MCF 10A (cell line): ENCODE results near the gene PCSK6. TPM values are rescaled to one million over a fixed set of nuclear protein-coding genes. Genes with fewer than 3 reads are reported as not detected.

ENCODE experiments used
- BruUV-seq: library from RNA; stranded (reverse); fragments of 400-500 nt; replicated peaks from 2 replicates; lab custom pipeline; 2021; lab: Mats Ljungman, UMichigan
- CTCF ChIA-PET: fragments of 300-600 bp; sonication (Branson Sonifier 250); formaldehyde crosslinking; extraction: SDS; loops from one replicate; lab custom pipeline; 2021; ENCODE audit warnings: antibody characterized with exemption, inconsistent platforms; lab: Yijun Ruan, JAX
- POLR2A ChIA-PET: fragments of 300-600, 350-650 bp; sonication (Branson Sonifier 250); formaldehyde crosslinking; extraction: SDS; loops from one replicate; lab custom pipeline; 2020; ENCODE audit warnings: antibody characterized with exemption, inconsistent platforms; lab: Yijun Ruan, JAX
- DNase-seq: peaks from one replicate; pipeline ENCODE4 v3.0.0-alpha.2; 2018; ENCODE audit not compliant: unreplicated experiment
- H3K27ac Mint-ChIP-seq: one replicate; pipeline ENCODE4 v1.8.0; 2022; ENCODE audit warnings: mild to moderate bottlenecking, low read depth, mixed read lengths; ENCODE audit not compliant: unreplicated experiment
- H3K27me3 Mint-ChIP-seq: one replicate; pipeline ENCODE4 v1.8.0; 2022; ENCODE audit warnings: mixed read lengths; ENCODE audit not compliant: insufficient read depth, unreplicated experiment
- H3K36me3 Mint-ChIP-seq: one replicate; pipeline ENCODE4 v1.8.0; 2022; ENCODE audit warnings: mild to moderate bottlenecking, moderate library complexity, mixed read lengths; ENCODE audit not compliant: insufficient read depth, unreplicated experiment
- H3K4me1 Mint-ChIP-seq: one replicate; pipeline ENCODE4 v1.8.0; 2022; ENCODE audit warnings: mixed read lengths; ENCODE audit not compliant: insufficient read depth, unreplicated experiment
- H3K4me3 Mint-ChIP-seq: one replicate; pipeline ENCODE4 v1.8.0; 2022; ENCODE audit warnings: mild to moderate bottlenecking, moderate library complexity, mixed read lengths; ENCODE audit not compliant: unreplicated experiment
- H3K9me3 Mint-ChIP-seq: one replicate; pipeline ENCODE4 v1.8.0; 2022; ENCODE audit warnings: mixed read lengths; ENCODE audit not compliant: unreplicated experiment
- CTCF ChIP-seq: fragments of 200-600 bp; IDR thresholded peaks from one replicate; pipeline ENCODE4 v1.8.0; 2022; ENCODE audit warnings: antibody characterized with exemption, mild to moderate bottlenecking; ENCODE audit not compliant: unreplicated experiment
- intact Hi-C: fragments of 100-400 bp; cut with micrococcal nuclease; formaldehyde crosslinking; loops from 2 replicates; pipeline ENCODE4 v1.14.1; 2022
- total RNA-seq: library from RNA; stranded (reverse); gene quantifications from 2 replicates; pipeline ENCODE4 v1.2.3, GENCODE V29; 2022

Gene PCSK6
- total RNA-seq, 1 experiment from 2014 or later, result 30.8 TPM

DNA sequence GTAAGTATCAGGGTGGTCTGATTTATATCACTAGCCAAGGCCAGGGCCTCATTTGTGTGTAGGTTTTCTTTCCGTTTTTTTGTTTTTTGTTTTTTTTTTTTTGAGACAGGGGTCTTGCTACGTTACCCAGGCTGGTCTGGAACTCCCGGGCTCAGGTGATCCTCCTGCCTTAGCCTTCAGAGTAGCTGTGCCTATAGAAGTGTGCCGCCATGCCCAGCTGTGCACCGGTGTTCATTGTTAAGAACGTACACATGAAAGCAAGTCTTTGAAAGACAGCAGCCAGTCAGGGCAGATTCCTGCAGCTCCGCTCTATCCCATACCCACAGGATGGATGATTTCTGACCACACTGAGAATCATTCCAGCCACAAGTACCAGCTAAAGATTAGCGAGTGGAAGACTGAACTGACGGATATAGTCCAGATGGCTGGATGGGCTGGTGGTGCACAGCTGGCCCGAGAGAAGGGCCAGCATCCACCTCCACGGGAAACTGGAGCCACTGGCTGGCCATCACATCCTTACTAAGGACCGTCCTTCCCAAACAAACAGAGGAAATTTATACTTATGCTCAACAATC lies 95.4 kb downstream of the PCSK6 start:
- no peaks in the 10 kb centered on the region for H3K4me1 Mint-ChIP-seq
- no peak overlapping the region for H3K27ac Mint-ChIP-seq
- TF ChIP-seq CTCF, result no peak
- no peaks in the 10 kb centered on the region for H3K9me3 Mint-ChIP-seq
- no peak overlapping the region for H3K4me3 Mint-ChIP-seq
- ChIA-PET CTCF (no interaction called here), POLR2A (interaction anchor here (0.7 kb wide), 1 partner anchor 21 kb away, joined by 3 read pairs; no protein-coding TSS in a partner anchor)
- no peak for DNase-seq
- intact Hi-C loops, result no loop called here
- H3K27me3 Mint-ChIP-seq, result no peaks in the 10 kb centered on the region
- peaks cover 13% of the 10 kb centered on the region for H3K36me3 Mint-ChIP-seq
- BruUV-seq, result no TSS peak

DNA sequence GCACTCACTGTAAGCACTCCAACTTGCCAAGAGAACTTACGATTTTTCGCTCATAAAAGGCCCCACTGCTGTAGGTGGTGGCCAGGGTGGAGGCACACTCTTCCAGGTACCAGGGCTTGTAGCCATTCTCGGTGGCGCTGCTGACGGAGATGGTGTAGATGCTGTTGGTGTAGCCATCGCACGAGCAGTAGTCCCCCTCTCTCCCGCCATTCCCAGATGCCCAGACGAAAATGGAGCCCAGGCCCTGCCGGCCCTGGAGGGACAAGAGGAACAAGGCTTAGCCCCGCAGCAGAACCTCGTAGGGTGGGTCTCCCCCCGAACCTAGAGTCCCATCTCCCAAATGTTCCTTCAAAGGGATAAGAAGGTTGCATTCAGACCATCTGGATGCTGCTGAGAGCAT lies 96.3 kb downstream of the PCSK6 start:
- Mint-ChIP-seq H3K4me3 (no peak overlapping the region), H3K9me3 (no peaks in the 10 kb centered on the region), H3K4me1 (no peaks in the 10 kb centered on the region), H3K36me3 (peaks cover 16% of the 10 kb centered on the region), H3K27me3 (no peaks in the 10 kb centered on the region), H3K27ac (no peak overlapping the region)
- POLR2A ChIA-PET, result no interaction called here
- intact Hi-C loops, result no loop called here
- TF ChIP-seq CTCF, result no peak
- CTCF ChIA-PET, result no interaction called here
- BruUV-seq, result no TSS peak
- DNase-seq, result no peak

GRCh38 chr15:101391981-101392640 lies 97.4 kb downstream of the PCSK6 start:
- CTCF ChIA-PET, result interaction anchor here (0.8 kb wide), 1 partner anchor 9 kb away, joined by 3 read pairs; no protein-coding TSS in a partner anchor
- POLR2A ChIA-PET, result no interaction called here
- H3K27me3 Mint-ChIP-seq, result no peaks in the 10 kb centered on the region
- H3K4me3 Mint-ChIP-seq, result no peak overlapping the region
- TF ChIP-seq CTCF, result no peak
- intact Hi-C loops, result no loop called here
- H3K36me3 Mint-ChIP-seq, result peaks cover 16% of the 10 kb centered on the region
- BruUV-seq, result no TSS peak
- no peak for DNase-seq
- no peak overlapping the region for H3K27ac Mint-ChIP-seq
- no peaks in the 10 kb centered on the region for H3K4me1 Mint-ChIP-seq
- H3K9me3 Mint-ChIP-seq, result no peaks in the 10 kb centered on the region

GRCh38 chr15:101391431-101391830 lies 98.1 kb downstream of the PCSK6 start:
- CTCF ChIA-PET, result no interaction called here
- DNase-seq, result no peak
- Mint-ChIP-seq H3K27me3 (no peaks in the 10 kb centered on the region), H3K9me3 (no peaks in the 10 kb centered on the region), H3K27ac (no peak overlapping the region), H3K4me1 (no peaks in the 10 kb centered on the region), H3K36me3 (peaks cover 19% of the 10 kb centered on the region), H3K4me3 (no peak overlapping the region)
- intact Hi-C loops, result no loop called here
- POLR2A ChIA-PET, result no interaction called here
- no TSS peak for BruUV-seq
- no peak for TF ChIP-seq CTCF
